Measurements from ENCODE around the gene ATP2C2.
"Not testable (repeated sequence)": the region's sequence is repeated elsewhere in the genome, so short reads cannot be mapped to it uniquely, and the experiment has no call there.

ATP2C2 gene, protein sequence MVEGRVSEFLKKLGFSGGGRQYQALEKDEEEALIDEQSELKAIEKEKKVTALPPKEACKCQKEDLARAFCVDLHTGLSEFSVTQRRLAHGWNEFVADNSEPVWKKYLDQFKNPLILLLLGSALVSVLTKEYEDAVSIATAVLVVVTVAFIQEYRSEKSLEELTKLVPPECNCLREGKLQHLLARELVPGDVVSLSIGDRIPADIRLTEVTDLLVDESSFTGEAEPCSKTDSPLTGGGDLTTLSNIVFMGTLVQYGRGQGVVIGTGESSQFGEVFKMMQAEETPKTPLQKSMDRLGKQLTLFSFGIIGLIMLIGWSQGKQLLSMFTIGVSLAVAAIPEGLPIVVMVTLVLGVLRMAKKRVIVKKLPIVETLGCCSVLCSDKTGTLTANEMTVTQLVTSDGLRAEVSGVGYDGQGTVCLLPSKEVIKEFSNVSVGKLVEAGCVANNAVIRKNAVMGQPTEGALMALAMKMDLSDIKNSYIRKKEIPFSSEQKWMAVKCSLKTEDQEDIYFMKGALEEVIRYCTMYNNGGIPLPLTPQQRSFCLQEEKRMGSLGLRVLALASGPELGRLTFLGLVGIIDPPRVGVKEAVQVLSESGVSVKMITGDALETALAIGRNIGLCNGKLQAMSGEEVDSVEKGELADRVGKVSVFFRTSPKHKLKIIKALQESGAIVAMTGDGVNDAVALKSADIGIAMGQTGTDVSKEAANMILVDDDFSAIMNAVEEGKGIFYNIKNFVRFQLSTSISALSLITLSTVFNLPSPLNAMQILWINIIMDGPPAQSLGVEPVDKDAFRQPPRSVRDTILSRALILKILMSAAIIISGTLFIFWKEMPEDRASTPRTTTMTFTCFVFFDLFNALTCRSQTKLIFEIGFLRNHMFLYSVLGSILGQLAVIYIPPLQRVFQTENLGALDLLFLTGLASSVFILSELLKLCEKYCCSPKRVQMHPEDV

DNA sequence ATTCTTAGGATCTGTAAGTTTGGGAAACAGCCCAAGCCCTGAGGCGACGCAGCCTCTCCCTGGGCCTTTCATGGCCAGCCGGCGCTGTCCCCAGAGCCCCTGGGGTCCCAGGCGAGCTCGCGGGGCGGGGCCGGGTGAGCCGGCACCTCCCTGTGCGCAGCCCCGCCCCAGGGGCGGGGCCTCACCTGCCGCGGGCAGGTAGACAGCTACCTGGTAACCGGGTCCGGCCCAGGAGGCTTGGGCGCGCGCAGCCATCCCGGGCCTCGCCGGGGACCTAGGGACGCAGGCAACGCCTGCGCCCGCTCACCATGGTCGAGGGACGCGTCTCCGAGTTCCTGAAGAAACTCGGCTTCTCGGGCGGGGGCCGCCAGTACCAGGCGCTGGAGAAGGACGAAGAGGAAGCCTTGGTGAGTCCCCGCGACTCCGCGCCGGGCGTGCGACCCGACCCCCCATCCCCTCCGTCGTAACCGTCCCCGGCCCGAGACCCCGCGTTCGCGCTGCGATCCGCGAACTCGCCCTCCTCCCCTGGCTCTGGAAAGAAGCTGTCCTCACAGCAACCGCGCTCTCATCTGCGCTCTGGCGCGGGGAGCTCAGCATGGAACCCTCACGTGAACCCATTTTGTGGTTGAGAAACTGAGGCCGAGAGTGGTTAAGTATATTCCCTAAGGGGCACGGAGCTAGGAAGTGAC lies at the start of gene ATP2C2:
Gene ATP2C2, plus strand, starts transcription at position 231 of the 689 bp plus-strand sequence. Its CDS starts 78 bp downstream, at position 309.
- DNase-seq, result no peak

DNA sequence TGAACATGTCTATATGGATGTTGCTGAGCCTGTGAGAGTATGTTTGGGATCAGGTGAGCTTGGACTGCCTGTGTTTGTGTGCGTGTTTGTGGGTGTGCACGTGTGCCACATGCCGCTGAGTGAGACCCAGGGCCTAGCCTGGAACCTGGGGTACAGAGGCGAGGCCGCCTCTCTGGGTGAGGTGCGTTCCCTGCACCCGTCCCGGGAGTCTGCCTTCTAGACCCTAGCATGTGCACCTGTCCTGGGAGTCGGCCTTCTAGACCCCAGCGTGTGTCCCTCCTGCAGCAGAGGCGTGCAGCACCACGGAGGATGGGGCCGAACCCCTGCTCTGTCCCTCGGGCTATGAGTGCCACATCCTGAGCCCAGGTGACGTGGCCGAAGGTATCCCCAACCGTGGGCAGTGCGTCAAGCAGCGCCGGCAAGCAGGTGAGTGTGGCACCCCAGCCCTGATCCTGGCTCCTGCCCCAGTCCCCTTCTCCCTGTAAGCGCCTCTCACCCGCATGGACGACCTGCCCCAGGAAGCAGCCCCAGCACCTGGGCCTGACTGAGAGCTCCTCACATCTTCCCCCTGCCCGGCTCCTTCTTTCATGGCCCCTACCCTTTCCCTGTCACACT lies 49.1 kb upstream of the ATP2C2 start:
- DNase-seq, result no peak

DNA sequence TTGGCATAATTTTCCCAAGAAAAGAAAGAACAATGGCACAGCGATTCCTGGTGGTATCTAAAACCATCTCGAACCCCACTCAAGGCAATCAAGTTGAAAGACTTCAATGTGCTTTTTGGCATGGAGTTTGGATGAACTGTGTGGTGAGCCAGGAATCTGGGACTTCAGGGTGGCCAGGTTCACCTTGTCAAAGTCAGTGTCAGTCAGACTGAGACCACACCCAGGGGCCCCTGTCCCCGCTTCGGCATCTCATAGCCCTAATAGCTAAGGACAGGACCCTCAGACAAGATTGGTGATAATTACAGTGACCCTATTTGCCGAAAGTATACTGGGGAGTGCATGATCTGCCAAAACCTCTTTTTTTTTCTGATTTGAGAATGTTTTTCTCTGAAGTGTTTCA lies 47.8 kb upstream of the ATP2C2 start:
- no peak for DNase-seq

DNA sequence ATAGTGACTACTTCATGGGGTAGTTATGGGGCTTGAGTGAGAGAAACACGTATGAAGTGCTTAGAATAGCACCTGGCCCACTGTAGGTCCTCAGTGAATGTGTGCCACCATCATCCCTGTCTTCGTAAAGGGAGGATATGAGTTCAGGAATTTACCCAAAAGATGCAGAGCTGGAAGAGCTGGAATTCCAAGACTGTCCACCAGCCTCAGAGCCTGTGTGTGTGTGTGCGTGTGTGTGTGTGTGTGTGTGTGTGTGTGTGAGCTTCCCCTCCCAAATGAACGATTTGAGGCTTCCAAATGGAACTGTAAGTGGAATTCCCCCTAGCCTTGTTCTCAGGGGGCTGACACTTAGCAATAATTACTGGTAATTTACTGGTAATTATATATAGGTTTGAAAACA lies 46.4 kb upstream of the ATP2C2 start:
- no peak for DNase-seq

DNA sequence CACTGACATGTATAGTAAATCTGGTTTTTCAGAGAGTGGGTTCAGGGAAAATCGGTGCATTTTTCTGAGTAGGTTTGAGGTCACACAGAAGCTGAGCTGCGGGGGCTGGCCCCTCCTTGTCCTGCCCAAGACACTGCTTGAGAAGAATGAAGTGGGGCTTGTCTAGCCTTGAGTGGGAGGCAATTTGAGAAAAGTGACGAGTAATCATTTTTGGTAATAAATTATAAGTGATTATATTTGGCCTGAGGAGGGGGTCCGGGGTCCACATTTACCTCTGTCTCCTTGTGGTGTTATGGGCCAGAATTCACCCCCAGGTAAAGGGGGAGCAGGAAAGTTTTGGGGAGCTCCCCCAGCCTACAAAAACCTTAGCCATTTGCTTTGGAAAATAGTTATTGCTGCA lies 45.6 kb upstream of the ATP2C2 start:
- no peak for DNase-seq

DNA sequence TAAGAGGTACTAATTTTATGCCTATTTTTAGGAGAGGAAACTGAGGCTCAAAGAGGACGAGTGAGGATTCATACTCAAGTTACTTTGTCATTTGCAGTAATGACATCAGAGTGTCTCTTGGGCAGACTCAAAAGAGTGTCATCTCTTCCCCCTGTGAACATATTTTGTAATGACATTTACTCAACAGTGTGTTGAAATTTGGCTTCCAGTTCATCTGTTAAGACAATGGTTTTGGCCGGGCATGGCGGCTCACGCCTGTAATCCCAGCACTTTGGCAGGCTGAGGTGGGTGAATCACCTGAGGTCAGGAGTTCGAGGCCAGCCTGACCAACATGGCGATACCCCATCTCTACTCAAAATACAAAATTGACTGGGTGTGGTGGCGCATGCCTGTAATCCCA lies 44.7 kb upstream of the ATP2C2 start:
- no peak for DNase-seq

DNA sequence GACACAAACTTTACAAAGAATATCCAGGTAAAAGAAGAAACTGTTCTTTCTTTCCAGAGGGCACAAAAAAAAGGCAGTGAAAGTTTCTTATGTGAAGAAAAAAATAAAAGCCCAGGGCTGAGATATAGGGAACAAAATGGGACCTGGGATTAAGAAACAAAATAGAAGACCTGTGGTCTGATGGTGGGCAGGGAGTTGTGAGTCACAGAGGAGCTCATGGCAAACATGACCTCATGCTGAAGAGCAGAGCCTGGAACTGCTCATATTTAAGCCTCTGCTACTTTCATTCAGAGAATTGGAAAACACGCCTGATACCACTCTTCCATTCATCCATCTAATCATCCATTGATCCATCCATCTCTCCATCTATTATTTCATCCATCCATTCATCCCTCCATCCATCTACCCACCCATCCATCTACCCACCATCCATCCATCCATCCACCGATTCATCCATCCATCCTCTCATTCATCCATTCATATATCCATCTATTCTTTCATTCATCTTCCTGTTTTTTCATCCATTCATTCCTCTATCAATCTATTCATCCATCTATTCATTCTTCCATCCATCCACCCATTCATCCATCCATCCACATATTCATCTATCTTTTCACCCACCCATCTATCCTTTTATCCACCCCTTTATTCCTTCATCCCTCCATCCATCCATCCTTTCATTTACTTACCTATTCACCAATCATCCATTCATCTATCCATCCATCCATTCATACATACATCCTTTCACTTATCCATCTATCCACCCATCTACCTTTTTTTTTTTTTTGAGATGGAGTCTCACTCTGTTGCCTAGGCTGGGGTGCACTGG lies 43.7 kb upstream of the ATP2C2 start:
- no peak for DNase-seq

DNA sequence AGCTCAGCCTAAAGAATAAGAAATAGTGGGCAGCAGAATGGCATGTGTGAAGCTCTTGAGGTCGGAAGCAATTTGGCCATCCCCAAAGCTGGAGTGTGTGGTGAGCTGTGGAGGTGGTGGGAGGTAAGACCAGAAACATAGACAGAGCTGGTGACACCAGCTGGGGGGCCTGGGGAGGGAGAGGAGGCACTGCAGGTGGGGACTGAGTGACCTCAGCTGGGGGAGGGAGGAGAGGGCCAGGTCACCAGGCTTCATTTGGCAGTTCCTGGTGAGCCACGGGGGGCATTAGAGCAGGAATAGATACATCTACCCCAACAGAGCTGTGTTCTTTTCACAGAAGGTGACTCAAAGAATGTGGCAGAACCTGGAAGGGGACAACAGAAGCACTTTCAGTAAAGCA lies 41.8 kb upstream of the ATP2C2 start:
- DNase-seq, result no peak

DNA sequence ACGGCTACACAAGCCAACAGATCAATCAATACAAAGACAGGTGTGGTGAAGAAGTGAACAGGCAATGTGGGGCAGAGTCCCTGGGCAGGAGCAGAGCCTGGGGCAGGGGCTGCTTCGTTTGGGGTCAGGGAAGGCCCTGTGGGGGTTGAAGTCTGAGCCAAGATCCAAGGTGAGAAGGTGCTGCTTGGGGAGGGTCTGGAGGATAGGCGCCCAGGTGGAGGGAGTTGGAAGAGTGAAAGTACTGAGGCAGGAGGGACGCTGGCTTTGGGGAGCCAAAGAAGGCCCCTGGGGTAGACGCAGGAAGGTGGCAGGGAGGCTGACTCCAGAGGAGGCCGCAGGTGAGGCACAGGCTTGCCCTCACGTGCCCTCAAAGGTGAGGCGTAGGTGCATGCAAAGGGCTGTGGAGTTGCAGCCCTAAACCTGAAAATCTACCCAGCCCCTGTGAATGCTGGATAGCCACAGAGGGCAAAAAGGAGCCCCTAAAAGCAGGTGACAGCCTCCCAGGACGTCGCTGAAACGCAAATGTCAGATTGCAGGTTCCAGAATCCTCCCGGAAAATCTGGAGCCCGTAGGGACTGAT lies 40.3 kb upstream of the ATP2C2 start:
- DNase-seq, result no peak

DNA sequence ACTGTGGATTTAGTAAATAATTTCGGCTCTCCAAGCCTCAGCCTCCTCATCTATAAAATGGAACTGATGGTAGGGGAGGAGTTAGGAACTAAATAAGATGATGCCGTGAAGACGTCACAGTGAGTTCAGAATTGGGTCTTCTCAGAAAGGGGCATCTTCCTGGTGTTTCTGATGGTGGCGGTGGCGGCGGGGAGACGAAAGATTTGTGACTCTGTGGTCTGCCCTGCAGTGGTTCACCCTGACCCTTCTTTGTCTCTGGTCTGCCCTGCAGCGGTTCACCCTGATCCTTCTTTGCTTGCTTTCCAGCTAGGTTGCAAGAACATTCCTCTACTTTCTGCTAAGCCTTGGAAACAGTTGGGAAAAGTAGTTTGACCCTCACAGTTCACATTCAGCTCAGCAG lies 39.3 kb upstream of the ATP2C2 start:
- no peak for DNase-seq

DNA sequence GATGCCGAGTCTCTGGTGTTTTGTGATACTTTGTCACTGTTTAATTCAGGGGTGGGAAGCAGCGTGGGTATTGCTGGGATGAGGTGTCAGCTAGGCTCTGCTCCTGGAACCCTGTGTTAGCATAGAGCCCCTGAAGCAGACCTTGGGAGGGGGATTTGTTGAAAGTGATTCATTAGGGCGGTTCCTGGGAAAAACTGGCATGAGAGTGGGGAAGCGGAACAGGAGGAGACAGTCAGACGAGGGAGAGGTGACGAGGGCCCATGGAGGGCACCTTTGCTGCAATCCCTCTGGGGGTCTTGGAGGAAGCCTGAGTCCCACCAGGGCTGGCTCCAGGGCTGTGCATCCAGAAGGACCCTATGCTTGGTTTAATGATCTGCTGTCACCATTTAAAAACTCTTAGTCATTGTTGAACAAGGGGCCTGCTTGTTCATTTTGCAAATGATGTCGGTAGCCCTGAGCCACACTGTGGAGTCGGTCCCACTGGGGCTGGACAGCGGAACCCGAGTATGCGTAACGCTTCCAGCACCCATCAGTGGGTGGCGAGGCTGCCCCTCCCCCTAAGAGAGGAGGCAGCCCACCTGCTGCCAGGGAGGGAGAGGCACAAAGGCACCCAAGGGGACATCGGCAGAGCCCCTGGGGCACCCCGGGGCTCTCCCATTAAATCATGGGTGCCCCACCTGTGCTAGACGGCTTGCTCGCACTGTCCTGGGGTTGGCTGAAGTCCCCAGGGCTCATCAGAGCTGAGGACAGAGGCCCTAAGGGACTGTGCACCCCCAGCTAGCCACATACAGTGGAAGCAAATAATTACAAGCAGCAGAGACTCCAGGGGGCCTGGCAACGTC lies 38.3 kb upstream of the ATP2C2 start:
- DNase-seq, result no peak

DNA sequence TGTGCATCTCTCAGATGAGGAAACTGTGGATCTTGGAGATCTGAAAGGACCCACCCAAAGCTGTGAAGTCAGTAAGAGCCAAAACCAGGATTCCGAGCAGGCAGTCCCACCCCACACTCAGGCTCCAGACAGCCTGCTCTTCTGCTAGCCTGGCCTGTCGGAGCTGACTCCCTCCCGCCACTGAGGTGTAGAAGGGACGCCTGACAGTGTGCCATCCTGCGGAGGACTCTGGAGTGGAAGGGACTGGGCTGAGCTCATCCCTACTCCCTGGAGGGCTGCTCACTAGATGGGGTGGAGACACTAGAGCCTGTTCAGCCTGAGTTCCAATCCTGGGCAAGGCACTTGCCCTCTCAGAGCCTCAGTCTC lies 37.7 kb upstream of the ATP2C2 start:
- DNase-seq, result no peak

DNA sequence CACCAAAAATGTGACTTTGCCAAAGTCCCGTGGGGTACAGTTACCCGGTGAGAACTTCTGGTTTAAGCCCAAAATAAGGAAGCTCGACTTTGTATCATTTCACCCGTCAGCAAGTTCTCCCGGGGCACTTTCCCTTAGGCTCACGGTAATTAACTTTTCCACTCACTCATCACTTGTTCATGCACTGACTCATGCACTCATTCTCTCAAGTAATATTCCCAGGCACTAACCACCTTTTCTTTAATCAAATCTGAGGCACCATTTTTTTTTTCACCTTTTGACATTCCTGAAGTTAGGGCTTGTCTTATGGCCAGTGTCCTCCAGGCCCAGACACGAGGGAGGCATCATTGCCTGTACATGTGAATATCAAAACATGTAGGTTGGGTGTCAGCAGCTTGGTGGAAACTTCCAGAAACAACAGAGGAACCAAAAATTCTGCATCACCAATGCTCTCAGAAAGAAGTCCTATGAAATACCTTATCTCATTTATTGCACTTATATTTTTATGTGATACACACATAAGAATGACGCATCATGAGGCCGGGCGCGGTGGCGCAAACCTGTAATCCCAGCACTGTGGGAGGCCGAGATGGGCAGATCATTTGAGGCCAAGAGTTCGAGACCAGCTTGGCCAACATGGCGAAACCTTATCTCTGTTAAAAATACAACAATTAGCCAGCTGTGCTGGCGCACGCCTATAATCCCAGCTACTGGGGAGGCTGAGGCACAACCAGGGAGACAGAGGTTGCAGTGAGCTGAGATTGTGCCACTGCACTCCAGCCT lies 36.1 kb upstream of the ATP2C2 start:
- no peak for DNase-seq

DNA sequence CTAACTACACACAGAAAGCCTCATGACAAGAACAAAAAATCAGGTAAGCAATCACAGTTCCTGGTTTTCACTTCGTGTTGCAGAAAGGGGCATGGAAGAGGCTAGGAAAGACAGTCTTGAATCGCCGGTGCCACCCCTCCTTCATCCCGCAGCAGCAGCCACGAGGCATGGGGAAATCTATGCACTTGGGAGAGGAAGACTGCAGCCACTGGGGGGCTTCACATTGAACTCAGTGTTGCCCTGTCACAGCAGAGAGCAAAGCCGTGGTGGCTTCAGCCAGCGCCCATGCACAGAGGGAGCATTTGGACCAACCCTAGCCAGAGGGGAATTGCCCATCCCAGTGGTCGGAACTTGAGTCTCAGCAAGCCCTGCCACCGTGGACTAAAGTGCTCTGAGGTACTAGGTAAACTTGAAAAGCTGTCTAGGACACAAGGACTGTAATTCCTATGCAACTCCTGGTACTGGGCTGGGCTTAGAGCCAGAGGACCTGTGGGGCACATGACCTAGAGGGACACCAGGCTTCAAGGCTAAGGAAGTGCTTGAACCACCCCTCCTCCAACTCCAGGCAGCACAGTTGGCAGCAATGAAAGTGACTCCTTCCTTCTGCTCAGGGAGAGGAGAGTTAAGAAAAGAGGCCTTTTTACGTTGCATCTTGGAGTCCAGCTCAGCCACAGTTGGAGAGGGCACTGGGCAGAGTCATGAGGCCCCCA lies 35.2 kb upstream of the ATP2C2 start:
- no peak for DNase-seq

DNA sequence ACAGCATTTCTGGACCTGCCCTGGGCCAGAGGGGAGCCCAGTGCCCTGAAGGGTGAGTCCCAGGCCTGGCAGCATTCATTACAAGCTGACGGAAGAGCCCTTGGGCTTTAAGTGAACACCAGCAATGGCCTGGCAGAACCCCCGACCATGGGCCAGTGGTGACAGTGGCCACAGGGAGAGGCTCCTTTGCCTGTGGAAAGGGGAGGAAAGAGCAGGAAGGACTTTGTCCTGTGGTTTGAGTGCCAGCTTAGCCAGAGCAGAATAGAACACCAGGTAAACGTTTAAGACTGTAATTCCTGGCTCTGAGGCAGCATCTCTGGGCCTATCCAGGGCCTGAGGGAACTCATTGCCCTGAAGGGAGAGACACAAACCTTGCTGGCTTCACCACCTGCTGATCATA lies 34.3 kb upstream of the ATP2C2 start:
- DNase-seq, result no peak

DNA sequence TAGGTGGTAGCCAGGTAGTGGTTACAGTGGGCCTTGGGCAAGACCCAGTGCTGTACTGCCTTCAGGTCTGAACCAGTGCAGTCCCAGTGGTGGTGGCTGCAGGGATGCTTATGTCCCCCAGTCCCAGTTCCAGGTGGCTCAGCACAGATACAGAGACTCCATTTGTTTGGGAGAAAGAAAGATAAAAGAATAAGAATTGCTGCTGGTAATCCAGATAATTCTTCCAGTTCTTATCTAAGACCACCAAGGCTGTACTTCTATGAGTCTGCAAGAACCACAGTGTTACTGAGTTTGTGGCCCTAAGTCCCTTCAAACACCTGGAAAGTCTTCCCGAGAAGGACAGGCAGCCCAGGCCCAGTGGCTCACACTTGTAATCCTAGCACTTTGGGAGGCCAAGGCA lies 33.9 kb upstream of the ATP2C2 start:
- DNase-seq, result no peak

DNA sequence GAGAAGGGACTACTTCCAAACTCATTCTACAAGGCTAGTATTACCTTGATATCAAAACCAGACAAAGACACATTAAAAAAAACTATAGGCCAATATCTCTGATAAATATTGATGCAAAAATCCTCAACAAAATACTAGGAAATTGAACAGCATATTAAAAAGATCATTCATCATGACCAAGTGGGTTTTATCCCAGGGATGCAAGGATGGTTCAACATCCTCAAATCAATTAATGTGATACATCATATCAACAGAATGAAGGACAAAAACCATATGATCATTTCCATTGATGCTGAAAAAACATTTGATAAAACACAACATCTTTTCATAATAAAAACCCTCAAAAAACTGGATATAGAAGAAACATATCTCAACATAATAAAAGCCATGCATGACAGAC lies 31.1 kb upstream of the ATP2C2 start:
- not testable (repeated sequence) for DNase-seq

DNA sequence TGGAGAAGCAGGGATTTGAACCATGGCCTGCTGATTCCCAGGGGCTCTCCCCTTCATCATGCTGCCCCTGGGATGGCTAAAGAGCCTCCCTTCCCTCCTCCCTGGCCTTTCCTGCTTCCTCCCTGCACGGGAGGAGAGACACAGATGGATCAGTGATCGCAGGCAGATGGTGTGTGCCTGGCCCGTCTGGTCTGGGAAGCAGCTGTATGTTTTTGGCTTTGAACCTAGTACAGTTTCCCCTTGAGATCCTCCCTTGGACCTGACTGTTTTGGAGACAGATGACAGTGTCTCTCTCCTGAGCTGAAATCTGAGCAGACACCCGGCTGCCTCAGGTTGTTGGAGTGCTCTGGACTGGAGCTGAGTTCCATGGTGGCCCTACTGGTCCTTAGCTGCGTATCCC lies 29.0 kb upstream of the ATP2C2 start:
- no peak for DNase-seq

DNA sequence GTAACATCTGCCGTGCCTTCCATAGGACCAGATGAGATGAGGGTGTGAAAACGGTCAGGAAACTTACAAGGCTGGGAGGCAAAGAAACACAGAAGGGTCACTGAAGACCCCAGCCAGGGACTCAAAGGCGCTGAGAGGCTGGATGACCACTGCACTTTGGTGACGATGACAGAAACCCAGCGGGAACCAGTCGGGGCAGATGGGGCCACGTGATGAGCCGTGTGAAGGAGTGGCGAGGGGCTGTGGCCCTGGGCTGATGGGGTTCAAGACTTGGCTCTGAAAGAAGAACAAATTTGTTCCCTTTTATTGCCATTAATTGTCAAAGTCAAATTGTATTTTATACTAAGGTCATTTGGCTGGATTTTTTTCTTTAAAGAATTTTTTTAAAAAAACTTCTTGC lies 28.6 kb upstream of the ATP2C2 start:
- no peak for DNase-seq
